OCI-LY1 (cell line): Measurements from ENCODE around the gene SNX20.

Experiments
- CTCF ChIP-seq: fragments of 200-600 bp; sonication (generic), shearing (Covaris generic); IDR thresholded peaks from 2 replicates; pipeline ENCODE4 v1.5.1; 2017; ENCODE audit warnings: mild to moderate bottlenecking, antibody characterized with exemption, low read length, moderate library complexity, mixed read lengths
- EZH2 ChIP-seq: fragments of 200-600 bp; sonication (generic), shearing (Covaris generic); IDR thresholded peaks from 2 replicates; pipeline ENCODE4 v1.8.0; 2017; ENCODE audit warnings: borderline replicate concordance, mixed run types, mild to moderate bottlenecking, antibody characterized with exemption, low read length, moderate library complexity, mixed read lengths

- TF ChIP-seq CTCF (no peak), EZH2 (no peak)
Measured at GRCh38 chr16:50679676-50680555, 1.2 kb downstream of the SNX20 start.
